ENCODE results near the gene ITPRIPL2.

Gene ITPRIPL2

GRCh38 chr16:19170043-19170655, 56.4 kb downstream of the ITPRIPL2 start:
- no peak for TF ChIP-seq CTCF (IDR thresholded peaks at IDR 0.05; ENCODE audit: low read depth, low read length)
- no peaks in the 10 kb centered on the region for H3K9me3 ChIP-seq
- no peak for DNase-seq
- H3K4me1 ChIP-seq: no peaks in the 10 kb centered on the region
- peaks cover 8% of the 10 kb centered on the region for H3K27me3 ChIP-seq
- H3K36me3 ChIP-seq: no peaks in the 10 kb centered on the region
- H3K4me3 ChIP-seq (ENCODE audit: low read depth, low read length): no peak overlapping the region
